ENCODE results near the gene ALKBH7. TPM values are rescaled to one million over a fixed set of nuclear protein-coding genes. Genes with fewer than 3 reads are reported as not detected.

ALKBH7 gene
- total RNA-seq, 4 donors from 2014 or later, result 54.5 to 91.1 (median 77.4) TPM

DNA sequence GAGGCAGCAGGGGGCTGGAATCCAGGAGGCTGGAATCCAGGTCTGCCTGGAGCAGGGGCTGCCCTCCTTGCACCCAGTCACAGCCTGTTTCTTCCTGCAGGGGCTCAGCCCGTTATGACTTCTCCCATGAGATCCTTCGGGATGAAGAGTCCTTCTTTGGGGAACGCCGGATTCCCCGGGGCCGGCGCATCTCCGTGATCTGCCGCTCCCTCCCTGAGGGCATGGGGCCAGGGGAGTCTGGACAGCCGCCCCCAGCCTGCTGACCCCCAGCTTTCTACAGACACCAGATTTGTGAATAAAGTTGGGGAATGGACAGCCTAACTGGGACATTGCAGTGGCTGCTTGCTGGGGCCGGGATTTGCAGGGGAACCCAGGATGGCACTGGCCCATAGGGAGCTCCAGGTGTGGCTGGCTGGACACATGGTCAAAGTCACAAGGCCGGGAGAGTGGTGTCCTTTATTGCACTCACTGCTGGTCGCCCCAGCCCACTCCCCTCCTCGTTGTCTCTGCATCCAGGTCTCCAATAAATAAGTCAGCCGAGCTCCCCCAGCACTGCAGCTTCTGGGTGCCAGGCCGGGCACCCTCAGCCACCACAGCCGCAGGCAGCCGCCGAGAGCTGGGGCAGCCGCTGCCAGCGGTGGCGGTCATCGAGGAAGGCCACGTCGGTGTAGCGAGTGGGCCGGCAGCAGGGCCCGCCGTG lies 2.3 kb downstream of the ALKBH7 start:
- intact Hi-C loops (cut with DNase I; ENCODE audit: low total_unique reads), result no loop called here
- TF ChIP-seq, protein P1, sequence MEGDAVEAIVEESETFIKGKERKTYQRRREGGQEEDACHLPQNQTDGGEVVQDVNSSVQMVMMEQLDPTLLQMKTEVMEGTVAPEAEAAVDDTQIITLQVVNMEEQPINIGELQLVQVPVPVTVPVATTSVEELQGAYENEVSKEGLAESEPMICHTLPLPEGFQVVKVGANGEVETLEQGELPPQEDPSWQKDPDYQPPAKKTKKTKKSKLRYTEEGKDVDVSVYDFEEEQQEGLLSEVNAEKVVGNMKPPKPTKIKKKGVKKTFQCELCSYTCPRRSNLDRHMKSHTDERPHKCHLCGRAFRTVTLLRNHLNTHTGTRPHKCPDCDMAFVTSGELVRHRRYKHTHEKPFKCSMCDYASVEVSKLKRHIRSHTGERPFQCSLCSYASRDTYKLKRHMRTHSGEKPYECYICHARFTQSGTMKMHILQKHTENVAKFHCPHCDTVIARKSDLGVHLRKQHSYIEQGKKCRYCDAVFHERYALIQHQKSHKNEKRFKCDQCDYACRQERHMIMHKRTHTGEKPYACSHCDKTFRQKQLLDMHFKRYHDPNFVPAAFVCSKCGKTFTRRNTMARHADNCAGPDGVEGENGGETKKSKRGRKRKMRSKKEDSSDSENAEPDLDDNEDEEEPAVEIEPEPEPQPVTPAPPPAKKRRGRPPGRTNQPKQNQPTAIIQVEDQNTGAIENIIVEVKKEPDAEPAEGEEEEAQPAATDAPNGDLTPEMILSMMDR (IDR thresholded peaks at IDR 0.05), result no peak
- no peak for TF ChIP-seq POLR2A (IDR thresholded peaks at IDR 0.05)
- no peak for DNase-seq (ENCODE audit: low spot score in 2 of 2)
- 74 to 81% methylated on average over 25 to 28 of the region's 29 CpGs for WGBS, 2 donors
- no peak overlapping the region for H3K4me3 ChIP-seq (ENCODE audit: low read depth, poor library complexity, severe bottlenecking)

DNA sequence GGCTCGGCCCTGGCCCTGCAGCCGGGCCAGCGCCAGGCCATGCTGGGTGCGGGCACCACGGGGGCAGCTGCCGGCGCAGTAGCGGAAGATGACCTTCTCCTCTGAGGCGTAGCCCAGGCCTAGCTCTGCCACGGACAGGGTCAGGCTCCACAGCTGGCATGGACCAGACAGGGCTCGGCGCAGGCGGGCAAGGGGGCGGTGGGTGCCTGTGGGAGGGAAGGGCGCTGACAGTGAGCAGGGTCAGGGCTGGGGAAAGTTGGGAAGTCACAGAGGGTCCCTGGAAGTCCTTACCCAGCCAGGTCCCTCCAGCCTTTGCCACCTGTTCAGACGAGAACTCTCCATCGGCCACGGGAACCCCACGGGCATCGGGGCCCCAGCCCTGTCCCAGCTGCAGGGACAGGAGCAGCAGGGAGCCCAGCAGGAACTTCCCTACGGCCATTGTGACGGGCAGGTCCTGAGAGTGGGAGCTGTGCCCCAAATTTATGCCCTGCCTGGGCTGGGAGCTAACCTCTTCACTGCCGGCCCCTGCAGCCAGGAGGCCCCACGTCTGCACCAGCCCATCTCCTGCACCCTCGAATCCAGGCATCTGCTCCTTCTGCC lies 2.9 kb downstream of the ALKBH7 start, which contains the start of gene PSPN:
Gene PSPN (minus strand): TSS at position 523 of the 600 bp plus-strand sequence. CDS start 84 bp downstream, at position 439.
- no peak within 1 kb of the TSS for H3K4me3 ChIP-seq (ENCODE audit: low read depth, poor library complexity, severe bottlenecking)
- TF ChIP-seq POLR2A (IDR thresholded peaks at IDR 0.05), result no peak
- TF ChIP-seq, protein P1 (IDR thresholded peaks at IDR 0.05), result no peak
- WGBS, 2 donors, result 85 to 86% methylated on average over 20 to 23 of the region's 25 CpGs
- DNase-seq (ENCODE audit: low spot score in 2 of 2), result no peak
- intact Hi-C loops (cut with DNase I; ENCODE audit: low total_unique reads), result no loop called here

DNA sequence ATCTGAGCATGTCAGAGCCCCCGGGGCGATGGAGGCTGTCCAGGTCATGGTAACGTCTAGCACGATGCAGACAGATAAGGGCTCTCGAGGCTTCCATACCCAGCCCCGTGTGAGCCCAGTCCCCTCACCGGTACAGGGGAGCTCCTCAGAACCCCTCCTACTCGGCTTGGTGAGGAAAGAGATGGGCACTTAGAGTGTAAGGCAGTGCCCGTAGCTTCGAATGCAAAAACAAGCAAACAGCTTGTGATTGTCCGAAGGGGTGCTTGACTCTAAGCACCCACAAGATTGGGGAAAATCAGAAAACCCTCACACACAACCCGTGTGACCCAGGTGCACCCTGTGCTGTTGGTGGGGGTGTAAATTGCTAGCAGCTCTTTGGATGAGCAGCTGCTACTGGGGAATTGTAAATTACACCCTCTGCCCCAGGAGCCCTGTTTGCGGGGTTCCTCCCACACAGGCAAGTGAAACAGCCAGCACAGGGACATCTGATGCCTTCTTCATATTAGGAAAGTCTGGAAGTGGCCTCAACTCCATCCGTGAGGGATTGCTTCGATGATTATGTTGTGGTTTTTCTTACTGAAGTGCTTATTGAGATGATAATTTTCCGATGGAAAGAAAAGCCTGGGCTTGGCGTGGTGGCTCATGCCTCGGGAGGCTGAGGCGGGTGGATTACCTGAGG lies 4.1 kb downstream of the ALKBH7 start:
- WGBS, 2 donors, result 68 to 71% methylated on average over 19 of the region's 19 CpGs
- intact Hi-C loops (cut with DNase I; ENCODE audit: low total_unique reads), result no loop called here
- DNase-seq (ENCODE audit: low spot score in 2 of 2), result no peak
- TF ChIP-seq, protein P1 (IDR thresholded peaks at IDR 0.05), result no peak
- TF ChIP-seq POLR2A (IDR thresholded peaks at IDR 0.05), result no peak
- no peak overlapping the region for H3K4me3 ChIP-seq (ENCODE audit: low read depth, poor library complexity, severe bottlenecking)

DNA sequence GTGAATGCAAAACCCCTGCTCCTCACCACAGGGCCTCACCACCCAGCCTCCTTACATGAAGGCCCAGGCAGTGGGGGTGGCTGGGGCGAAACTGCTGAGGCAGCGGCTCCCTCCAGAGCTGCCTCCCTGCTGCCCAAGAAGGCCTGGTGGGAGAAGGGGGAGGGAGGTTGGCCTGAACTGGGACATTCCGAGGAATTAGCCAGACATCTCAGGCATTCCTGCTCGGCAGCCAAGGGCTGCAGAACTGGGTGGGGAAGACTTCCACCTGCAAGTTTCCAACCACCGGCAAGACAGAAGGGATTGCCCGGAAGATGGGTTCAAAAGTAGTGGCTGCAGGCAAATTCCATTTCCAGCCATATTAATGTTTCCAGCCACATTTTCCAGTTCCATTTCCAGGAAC lies 5.4 kb downstream of the ALKBH7 start:
- WGBS, 2 donors, result 37 to 43% methylated on average over 6 of the region's 6 CpGs
- DNase-seq (ENCODE audit: low spot score in 2 of 2), result no peak
- intact Hi-C loops (cut with DNase I; ENCODE audit: low total_unique reads), result no loop called here

DNA sequence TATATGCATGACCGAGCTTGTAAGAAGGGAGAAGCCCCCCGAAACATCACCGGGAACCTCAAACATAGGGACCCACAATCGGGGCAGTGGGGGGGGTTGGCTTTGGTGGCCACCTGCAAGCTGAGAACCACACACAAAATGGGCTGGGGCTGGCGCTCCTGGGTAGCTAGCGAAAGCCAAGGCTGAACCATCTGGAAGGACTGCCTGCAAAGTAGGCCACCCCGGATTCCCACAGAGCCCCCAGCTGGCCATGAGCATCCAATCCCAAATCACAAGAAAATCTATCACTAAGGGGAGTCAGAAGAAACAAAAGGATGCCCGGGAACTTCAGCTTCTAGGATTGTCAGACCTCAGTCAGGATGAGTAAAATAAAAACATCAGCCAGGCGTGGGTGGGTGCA lies 5.9 kb downstream of the ALKBH7 start:
- DNase-seq (ENCODE audit: low spot score in 2 of 2), result no peak
- intact Hi-C loops (cut with DNase I; ENCODE audit: low total_unique reads), result no loop called here
- TF ChIP-seq, protein P1 (IDR thresholded peaks at IDR 0.05), result no peak
- no peak for TF ChIP-seq POLR2A (IDR thresholded peaks at IDR 0.05)
- 60 to 62% methylated on average over 9 of the region's 9 CpGs for WGBS, 2 donors
- no peak overlapping the region for H3K4me3 ChIP-seq (ENCODE audit: low read depth, poor library complexity, severe bottlenecking)

More for the DNA sequence above, 5.4 kb downstream of the ALKBH7 start:
- TF ChIP-seq POLR2A (IDR thresholded peaks at IDR 0.05), result no peak
- TF ChIP-seq, protein P1 (IDR thresholded peaks at IDR 0.05), result no peak
- H3K4me3 ChIP-seq (ENCODE audit: low read depth, poor library complexity, severe bottlenecking), result no peak overlapping the region
